ENCODE measurements around the gene AQP12B. TPM values are rescaled to one million over a fixed set of nuclear protein-coding genes. Genes with fewer than 3 reads are reported as not detected.
"Not testable (repeated sequence)": the region's sequence is repeated elsewhere in the genome, so short reads cannot be mapped to it uniquely, and the experiment has no call there.

The AQP12B gene
- polyA plus RNA-seq, 1 donor (not counting 4 experiments of a cell fraction or from before 2014, with no cell fraction given): not detected

DNA sequence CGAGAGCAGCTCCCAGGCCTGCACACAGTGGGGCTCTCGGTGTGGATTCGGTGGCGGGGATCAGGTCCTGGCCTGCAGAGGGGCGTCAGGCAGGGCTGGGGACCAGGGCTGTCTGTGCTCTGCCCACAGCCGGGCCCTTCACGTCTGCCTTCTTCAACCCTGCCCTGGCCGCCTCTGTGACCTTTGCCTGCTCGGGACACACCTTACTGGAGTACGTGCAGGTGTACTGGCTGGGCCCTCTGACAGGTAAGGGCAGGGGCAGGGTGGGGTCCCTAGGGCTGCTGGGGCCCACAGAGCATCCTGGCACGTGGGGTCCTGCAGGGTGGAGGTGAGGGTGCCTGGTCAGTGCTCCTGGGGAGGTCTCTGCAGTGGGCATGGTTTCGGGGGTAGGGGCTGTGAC is 11.6 kb upstream of the AQP12B start:
- dilution Hi-C loops (cut with MboI; ENCODE audit: extremely low pct_ligation_motif_present, low sequenced_read_pairs): not testable (repeated sequence)

DNA sequence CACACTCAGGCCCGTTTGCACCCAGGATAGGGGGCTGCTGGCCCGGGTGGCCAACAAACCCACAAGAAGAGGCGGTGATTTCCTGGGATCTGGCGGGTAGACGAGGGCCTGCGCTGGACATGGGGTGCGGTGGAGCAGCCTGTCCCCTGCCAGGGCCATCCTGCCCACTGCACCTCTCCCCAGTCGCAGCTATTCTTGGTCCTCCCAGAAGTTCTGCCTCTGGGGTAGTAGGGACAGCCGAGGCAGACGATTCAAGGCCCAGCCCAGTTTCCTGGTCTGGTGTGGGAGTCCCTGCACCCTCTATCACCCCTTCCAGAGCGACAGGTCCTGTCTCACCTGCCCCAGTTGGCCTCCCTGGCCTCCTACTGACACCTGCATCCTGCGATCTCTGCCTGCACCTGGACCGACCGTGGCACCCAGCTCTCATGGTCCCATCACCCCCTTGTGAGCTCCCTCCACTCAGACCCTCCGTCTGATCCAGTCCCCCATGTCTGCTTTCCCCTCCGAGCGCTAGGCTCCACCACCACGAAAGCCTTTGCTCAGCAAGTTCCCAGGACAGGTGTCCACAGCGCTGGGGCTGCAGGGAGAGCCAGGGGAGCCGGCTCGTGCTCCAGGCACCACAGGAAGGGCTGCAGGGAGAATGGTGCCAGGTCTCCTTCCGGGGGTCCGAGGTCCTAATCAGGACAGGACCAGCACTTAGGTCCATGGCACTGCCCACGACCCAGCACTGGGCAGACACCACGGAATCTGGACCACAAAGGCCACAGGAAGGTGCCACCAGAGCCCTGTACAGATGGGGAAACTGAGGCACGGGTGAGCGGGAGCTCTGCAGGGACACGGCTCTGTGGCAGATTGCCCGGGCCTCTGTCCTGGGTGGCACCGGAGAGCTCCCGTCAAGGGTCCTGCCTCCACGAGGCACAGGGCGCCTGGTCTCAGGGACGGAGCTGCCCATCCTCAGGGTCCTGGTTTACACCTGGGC is 10.2 kb upstream of the AQP12B start:
- H3K9me1 ChIP-seq (ENCODE audit: control insufficient read depth, extremely low read depth, insufficient read depth, low read length); dilution Hi-C loops (cut with MboI; ENCODE audit: extremely low pct_ligation_motif_present, low sequenced_read_pairs); H3K27me3 ChIP-seq (ENCODE audit: control insufficient read depth, extremely low read depth, insufficient read depth, low read length); FAIRE-seq; H4K20me1 ChIP-seq (ENCODE audit: control insufficient read depth, extremely low read depth, insufficient read depth, low read length); H3K4me1 ChIP-seq (ENCODE audit: control insufficient read depth, extremely low read depth, insufficient read depth, low read length); H3K9ac ChIP-seq (ENCODE audit: control insufficient read depth, extremely low read depth, insufficient read depth, low read length); H3K9me3 ChIP-seq (ENCODE audit: control insufficient read depth, low read depth, low read length); H3K79me2 ChIP-seq (ENCODE audit: control insufficient read depth, insufficient read depth, low read length); H3K36me3 ChIP-seq (ENCODE audit: control insufficient read depth in 2 of 2, extremely low read depth in 1 of 2, insufficient read depth in 2 of 2, low read length in 2 of 2); H3K27ac ChIP-seq (ENCODE audit: control insufficient read depth, insufficient read depth, low read length); H3K4me3 ChIP-seq (ENCODE audit: control insufficient read depth in 2 of 3, extremely low read depth in 1 of 3, insufficient read depth in 2 of 3, low read depth in 1 of 3, low read length in 3 of 3); H3K4me2 ChIP-seq (ENCODE audit: control insufficient read depth, extremely low read depth, insufficient read depth, low read depth, low read length); DNase-seq (ENCODE audit: low read depth, low spot score); H2AFZ ChIP-seq (ENCODE audit: control insufficient read depth, low read length): not testable (repeated sequence)

More for the DNA sequence above, 11.6 kb upstream of the AQP12B start:
- not testable (repeated sequence) for H3K4me1 ChIP-seq (ENCODE audit: control insufficient read depth, extremely low read depth, insufficient read depth, low read length); FAIRE-seq; H3K27me3 ChIP-seq (ENCODE audit: control insufficient read depth, extremely low read depth, insufficient read depth, low read length); H3K9me1 ChIP-seq (ENCODE audit: control insufficient read depth, extremely low read depth, insufficient read depth, low read length); H4K20me1 ChIP-seq (ENCODE audit: control insufficient read depth, extremely low read depth, insufficient read depth, low read length); H3K4me2 ChIP-seq (ENCODE audit: control insufficient read depth, extremely low read depth, insufficient read depth, low read depth, low read length); H3K36me3 ChIP-seq (ENCODE audit: control insufficient read depth in 2 of 2, extremely low read depth in 1 of 2, insufficient read depth in 2 of 2, low read length in 2 of 2); DNase-seq (ENCODE audit: low read depth, low spot score); H3K4me3 ChIP-seq (ENCODE audit: control insufficient read depth in 2 of 3, extremely low read depth in 1 of 3, insufficient read depth in 2 of 3, low read depth in 1 of 3, low read length in 3 of 3); H2AFZ ChIP-seq (ENCODE audit: control insufficient read depth, low read length); H3K27ac ChIP-seq (ENCODE audit: control insufficient read depth, insufficient read depth, low read length); H3K9me3 ChIP-seq (ENCODE audit: control insufficient read depth, low read depth, low read length); H3K79me2 ChIP-seq (ENCODE audit: control insufficient read depth, insufficient read depth, low read length); H3K9ac ChIP-seq (ENCODE audit: control insufficient read depth, extremely low read depth, insufficient read depth, low read length)

DNA sequence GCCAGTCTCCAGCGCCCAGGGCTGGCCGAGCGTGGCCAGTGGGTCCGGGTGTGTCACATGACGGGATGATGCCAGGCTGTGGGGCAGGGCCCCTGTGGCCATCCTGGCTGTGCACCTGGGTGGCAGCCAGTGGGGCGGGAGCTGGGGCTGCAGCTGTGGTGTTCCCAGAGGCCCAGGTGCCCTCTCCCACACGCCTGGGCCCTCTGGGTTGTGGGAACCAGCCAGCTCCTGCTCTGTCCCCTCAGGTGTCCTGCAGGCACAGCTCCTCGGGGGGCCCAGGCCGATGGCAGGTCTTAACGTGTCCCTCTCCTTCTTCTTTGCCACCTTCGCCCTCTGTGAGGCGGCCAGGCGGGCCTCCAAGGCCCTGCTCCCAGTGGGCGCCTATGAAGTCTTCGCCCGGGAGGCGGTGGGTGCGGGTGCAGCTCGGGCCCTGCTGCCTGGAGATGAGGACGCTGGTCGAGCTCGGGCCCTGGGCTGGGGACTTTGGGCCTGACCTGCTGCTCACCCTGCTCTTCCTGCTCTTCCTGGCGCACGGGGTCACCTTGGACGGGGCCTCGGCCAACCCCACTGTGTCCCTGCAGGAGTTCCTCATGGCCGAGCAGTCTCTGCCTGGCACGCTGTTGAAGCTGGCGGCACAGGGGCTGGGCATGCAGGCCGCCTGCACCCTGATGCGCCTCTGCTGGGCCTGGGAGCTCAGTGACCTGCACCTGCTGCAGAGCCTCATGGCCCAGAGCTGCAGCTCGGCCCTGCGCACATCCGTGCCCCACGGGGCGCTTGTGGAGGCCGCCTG is 9.1 kb upstream of the AQP12B start, which contains the start of gene AQP12A:
TSS of gene AQP12A (plus strand) at position 236 of the 790 bp plus-strand sequence. CDS start at position 284, 48 bp downstream.
- H3K9me1 ChIP-seq (ENCODE audit: control insufficient read depth, extremely low read depth, insufficient read depth, low read length); H3K4me3 ChIP-seq (ENCODE audit: control insufficient read depth in 2 of 3, extremely low read depth in 1 of 3, insufficient read depth in 2 of 3, low read depth in 1 of 3, low read length in 3 of 3); H3K27ac ChIP-seq (ENCODE audit: control insufficient read depth, insufficient read depth, low read length); H3K36me3 ChIP-seq (ENCODE audit: control insufficient read depth in 2 of 2, extremely low read depth in 1 of 2, insufficient read depth in 2 of 2, low read length in 2 of 2); H3K4me2 ChIP-seq (ENCODE audit: control insufficient read depth, extremely low read depth, insufficient read depth, low read depth, low read length); H3K79me2 ChIP-seq (ENCODE audit: control insufficient read depth, insufficient read depth, low read length); FAIRE-seq; H3K9ac ChIP-seq (ENCODE audit: control insufficient read depth, extremely low read depth, insufficient read depth, low read length); H3K4me1 ChIP-seq (ENCODE audit: control insufficient read depth, extremely low read depth, insufficient read depth, low read length); H3K27me3 ChIP-seq (ENCODE audit: control insufficient read depth, extremely low read depth, insufficient read depth, low read length); DNase-seq (ENCODE audit: low read depth, low spot score); H2AFZ ChIP-seq (ENCODE audit: control insufficient read depth, low read length); dilution Hi-C loops (cut with MboI; ENCODE audit: extremely low pct_ligation_motif_present, low sequenced_read_pairs); H4K20me1 ChIP-seq (ENCODE audit: control insufficient read depth, extremely low read depth, insufficient read depth, low read length); H3K9me3 ChIP-seq (ENCODE audit: control insufficient read depth, low read depth, low read length): not testable (repeated sequence)

DNA sequence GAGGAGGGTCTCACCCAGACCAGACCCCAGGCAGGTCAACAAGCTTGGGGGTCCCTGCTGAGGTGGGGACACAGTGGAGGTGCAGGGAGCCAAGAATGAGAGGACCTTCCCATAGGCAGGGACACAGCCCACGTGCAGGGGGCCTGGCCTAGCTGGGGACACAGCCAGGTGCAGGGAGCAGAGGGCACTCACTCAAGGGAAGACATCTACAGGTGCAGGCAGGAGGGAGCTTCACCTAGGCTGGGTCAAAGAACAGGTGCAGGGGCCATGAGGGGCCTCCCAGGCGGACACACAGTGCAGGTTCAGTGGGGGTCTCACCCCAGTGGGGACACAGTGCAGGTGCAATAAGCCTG is 8.4 kb upstream of the AQP12B start:
- H3K79me2 ChIP-seq (ENCODE audit: control insufficient read depth, insufficient read depth, low read length); H3K9ac ChIP-seq (ENCODE audit: control insufficient read depth, extremely low read depth, insufficient read depth, low read length); H2AFZ ChIP-seq (ENCODE audit: control insufficient read depth, low read length); H3K4me1 ChIP-seq (ENCODE audit: control insufficient read depth, extremely low read depth, insufficient read depth, low read length); H3K4me2 ChIP-seq (ENCODE audit: control insufficient read depth, extremely low read depth, insufficient read depth, low read depth, low read length); H3K36me3 ChIP-seq (ENCODE audit: control insufficient read depth in 2 of 2, extremely low read depth in 1 of 2, insufficient read depth in 2 of 2, low read length in 2 of 2); H3K9me1 ChIP-seq (ENCODE audit: control insufficient read depth, extremely low read depth, insufficient read depth, low read length); FAIRE-seq; H4K20me1 ChIP-seq (ENCODE audit: control insufficient read depth, extremely low read depth, insufficient read depth, low read length); H3K9me3 ChIP-seq (ENCODE audit: control insufficient read depth, low read depth, low read length); H3K4me3 ChIP-seq (ENCODE audit: control insufficient read depth in 2 of 3, extremely low read depth in 1 of 3, insufficient read depth in 2 of 3, low read depth in 1 of 3, low read length in 3 of 3); dilution Hi-C loops (cut with MboI; ENCODE audit: extremely low pct_ligation_motif_present, low sequenced_read_pairs); H3K27ac ChIP-seq (ENCODE audit: control insufficient read depth, insufficient read depth, low read length); DNase-seq (ENCODE audit: low read depth, low spot score): not testable (repeated sequence)
- H3K27me3 ChIP-seq (ENCODE audit: control insufficient read depth, extremely low read depth, insufficient read depth, low read length): peaks cover 10% of the 10 kb centered on the region
